B cell (primary cell): ENCODE measurements around the gene AGO3. TPM values are rescaled to one million over a fixed set of nuclear protein-coding genes. Genes with fewer than 3 reads are reported as not detected.
A peak's percentile ranks its signal among the peaks of the same experiment; 100 is the strongest.

Experiments
- ATAC-seq: fragments of 200-7000 bp; cut with Tn5 transposase; one replicate; pipeline ENCODE4 v1.10.0; 2021; ENCODE audit warnings: low read depth, mild to moderate bottlenecking, moderate number of reproducible peaks, moderate library complexity
- CTCF ChIA-PET: fragments of 350-600 bp; sonication (Branson Sonifier 250); formaldehyde crosslinking; loops from one replicate; lab custom pipeline; 2021; ENCODE audit warnings: antibody characterized with exemption, inconsistent platforms; lab: Charles Lee
- POLR2A ChIA-PET: fragments of 350-600 bp; sonication (Branson Sonifier 250); formaldehyde crosslinking; loops from one replicate; lab custom pipeline; 2021; ENCODE audit warnings: antibody characterized with exemption; lab: Charles Lee
- DNase-seq: peaks from one replicate; pipeline ENCODE4 v3.0.0; 2013
- H2AFZ ChIP-seq: 2 replicates; pipeline ENCODE4 v1.6.1; 2012; ENCODE audit warnings: mild to moderate bottlenecking, low read depth, low read length; ENCODE audit not compliant: insufficient read depth, poor library complexity, severe bottlenecking
- H3K27ac ChIP-seq, 2 donors: 1 replicate in 1 of 2; 2 replicates in 1 of 2; pipeline ENCODE4 v1.5.1; 2012 to 2013; ENCODE audit warnings: low read length in 2 of 2, mild to moderate bottlenecking in 2 of 2, moderate library complexity in 1 of 2
- H3K27me3 ChIP-seq, 4 experiments: fragments of 200-600 bp in 1 of 4; sonication (generic) in 1 of 4; replicated peaks in 1 of 4; 1 replicate in 2 of 4; 2 replicates in 2 of 4; pipeline versions ENCODE4 v1.6.1 to v1.7.0; 2013 to 2016; ENCODE audit warnings: low read length in 3 of 4, mild to moderate bottlenecking in 2 of 4, mixed read lengths in 1 of 4, moderate library complexity in 1 of 4; ENCODE audit not compliant: insufficient read depth in 4 of 4, control insufficient read depth in 3 of 4; ENCODE audit errors: control extremely low read depth in 1 of 4
- H3K36me3 ChIP-seq, 2 experiments: replicated peaks in 1 of 2; 1 replicate in 1 of 2; 2 replicates in 1 of 2; pipeline versions ENCODE4 v1.6.1 to v1.7.1; 2013; ENCODE audit warnings: low read length in 1 of 2; ENCODE audit not compliant: insufficient read depth in 2 of 2, control insufficient read depth in 1 of 2; ENCODE audit errors: control extremely low read depth in 1 of 2, extremely low read depth in 1 of 2
- H3K4me1 ChIP-seq, 2 donors: fragments of 200-600 bp in 1 of 2; sonication (generic) in 1 of 2; 1 replicate in 1 of 2; 2 replicates in 1 of 2; pipeline versions ENCODE4 v1.5.1 to v1.6.1; 2013 to 2017; ENCODE audit warnings: low read length in 2 of 2; ENCODE audit not compliant: control insufficient read depth in 2 of 2, insufficient read depth in 2 of 2
- H3K4me2 ChIP-seq: replicated peaks from 2 replicates; pipeline ENCODE3; 2012; ENCODE audit warnings: mild to moderate bottlenecking, low read depth, low read length; ENCODE audit not compliant: poor library complexity, severe bottlenecking
- H3K4me3 ChIP-seq, 5 experiments: fragments of 200-600 bp in 1 of 5; sonication (generic) in 1 of 5; 1 replicate in 3 of 5; 2 replicates in 2 of 5; pipeline versions ENCODE4 v1.5.1 to v1.7.0; 2011 to 2016; ENCODE audit warnings: low read length in 4 of 5, mild to moderate bottlenecking in 4 of 5, low read depth in 2 of 5, control low read depth in 1 of 5, moderate library complexity in 1 of 5; ENCODE audit not compliant: insufficient read depth in 1 of 5; ENCODE audit errors: control extremely low read depth in 1 of 5, extremely low read depth in 1 of 5
- H3K79me2 ChIP-seq: fragments of 200-600 bp; sonication (generic); one replicate; pipeline ENCODE4 v1.6.0; 2016; ENCODE audit warnings: low read length; ENCODE audit not compliant: control insufficient read depth, insufficient read depth
- H3K9ac ChIP-seq: fragments of 200-600 bp; sonication (generic); 2 replicates; pipeline ENCODE4 v1.6.1; 2017; ENCODE audit warnings: mild to moderate bottlenecking, low read length, moderate library complexity
- H3K9me3 ChIP-seq, 3 donors: one replicate each; pipeline versions ENCODE4 v1.6.1 to v1.7.1; 2013; ENCODE audit warnings: low read length in 2 of 3; ENCODE audit not compliant: control insufficient read depth in 2 of 3, insufficient read depth in 1 of 3; ENCODE audit errors: control extremely low read depth in 1 of 3
- H4K20me1 ChIP-seq: 2 replicates; pipeline ENCODE4 v1.6.0; 2012; ENCODE audit warnings: mild to moderate bottlenecking, low read length; ENCODE audit not compliant: insufficient read depth, control insufficient read depth, poor library complexity, severe bottlenecking
- H3K27ac Mint-ChIP-seq: one replicate; pipeline ENCODE4 v1.8.0; 2021; ENCODE audit warnings: mixed read lengths
- H3K27me3 Mint-ChIP-seq: one replicate; pipeline ENCODE4 v1.8.0; 2021; ENCODE audit warnings: mixed read lengths
- H3K4me1 Mint-ChIP-seq: one replicate; pipeline ENCODE4 v1.8.0; 2021; ENCODE audit warnings: mixed read lengths
- H3K4me3 Mint-ChIP-seq: one replicate; pipeline ENCODE4 v1.8.0; 2021; ENCODE audit warnings: mixed read lengths
- H3K9me3 Mint-ChIP-seq: one replicate; pipeline ENCODE4 v1.8.0; 2022; ENCODE audit warnings: mixed read lengths; ENCODE audit not compliant: insufficient read depth
- EZH2 ChIP-seq: IDR thresholded peaks from 2 replicates; pipeline ENCODE4 v1.6.1; 2012; ENCODE audit warnings: borderline replicate concordance, low read depth, mild to moderate bottlenecking, moderate library complexity, low read length; ENCODE audit not compliant: insufficient read depth, poor library complexity, severe bottlenecking
- WGBS: methylation state at CpG from one replicate; pipeline ENCODE4 v1.1.5; 2013; ENCODE audit warnings: missing lambda C conversion rate; ENCODE audit not compliant: insufficient coverage; 5-methylcytosine and 5-hydroxymethylcytosine counted together
- intact Hi-C: fragments of 100-400 bp; cut with micrococcal nuclease; formaldehyde crosslinking; loops from one replicate; pipeline ENCODE4 v1.10.0; 2022
- polyA plus RNA-seq: library from polyadenylated mRNA; depleted of rRNA; stranded (reverse); fragments of >200 nt; gene quantifications from 2 replicates; pipeline ENCODE4 v1.2.3, GENCODE V29; 2012
- total RNA-seq, 2 donors: library from RNA; stranded (reverse); fragments of 120-200 nt in 1 of 2; gene quantifications; 1 replicate in 1 of 2; 2 replicates in 1 of 2; pipeline versions ENCODE4 v1.2.3 to v1.2.4, GENCODE V29; 2013 to 2022
- TF ChIP-seq, protein P1 (sequence below): fragments of 200-600 bp; IDR thresholded peaks from one replicate; pipeline ENCODE4 v1.8.0; 2022; ENCODE audit warnings: antibody characterized with exemption, mild to moderate bottlenecking

The AGO3 gene
- total and polyA plus RNA-seq, 2 donors (not counting 1 experiment from before 2014, with no cell fraction given) = 5.1 to 44.9 TPM

DNA sequence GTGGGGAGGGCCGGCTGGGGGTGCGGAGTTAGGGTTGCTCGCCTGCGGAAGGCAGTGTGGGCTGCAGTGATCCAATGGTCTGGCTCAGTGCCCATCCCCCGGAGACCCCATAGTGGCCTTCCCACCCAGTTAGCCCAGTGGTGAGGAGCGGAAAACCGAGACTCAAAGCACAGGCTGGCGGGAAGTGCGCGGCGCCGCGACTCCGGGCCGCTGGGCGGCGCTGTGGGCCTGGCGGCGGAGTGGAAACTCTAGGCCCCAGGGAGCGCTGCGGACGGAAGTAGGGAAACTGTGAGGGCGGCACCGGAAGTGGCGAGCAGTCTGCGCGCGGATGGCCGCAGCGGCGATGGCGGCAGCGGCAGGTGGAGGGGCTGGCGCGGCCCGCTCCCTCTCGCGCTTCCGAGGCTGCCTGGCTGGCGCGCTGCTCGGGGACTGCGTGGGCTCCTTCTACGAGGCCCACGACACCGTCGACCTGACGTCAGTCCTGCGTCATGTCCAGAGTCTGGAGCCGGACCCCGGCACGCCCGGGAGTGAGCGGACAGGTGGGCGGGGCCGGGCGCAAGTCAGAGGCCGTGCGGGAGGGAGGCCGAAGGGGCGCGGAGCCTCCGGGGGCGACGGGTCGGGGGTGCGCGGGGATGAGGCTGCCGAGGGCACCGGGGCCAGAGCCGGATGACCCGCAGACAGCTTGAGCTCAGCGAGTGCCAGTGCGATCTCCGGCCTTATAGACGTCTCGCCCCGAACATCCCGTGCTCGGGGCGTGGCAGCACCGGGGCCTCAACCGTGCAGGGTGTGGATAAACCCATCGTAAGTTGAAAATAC, 157.9 kb downstream of the AGO3 start, which contains the start of gene ADPRS:
ADPRS (plus strand) TSS at position 316 of the 816 bp plus-strand sequence; CDS start at position 329, 13 bp downstream.
- ATAC-seq (peak; percentile 88), DNase-seq (peak; percentile 95)
- Mint-ChIP-seq H3K27ac (peak within 1 kb of the TSS; percentile 94), H3K27me3 (peaks cover 16% of the 10 kb centered on the region), H3K4me1 (peaks cover 22% of the 10 kb centered on the region), H3K4me3 (peak within 1 kb of the TSS; percentile 97), H3K9me3 (no peaks in the 10 kb centered on the region)
- H4K20me1 ChIP-seq = no peaks in the 10 kb centered on the region
- peak within 1 kb of the TSS; percentile 94 for H3K9ac ChIP-seq
- intact Hi-C loops = loop anchor here (1.0 to 2.0 kb wide), 6 partner anchors 61 to 362 kb away; partner anchors contain the start of genes AGO1, AGO3, OSCP1 and THRAP3
- POLR2A ChIA-PET = interaction anchor here (1.0 to 1.5 kb wide), 2 partner anchors 61 to 136 kb away, joined by 3 read pairs; partner anchors contain the start of gene THRAP3
- under 1% methylated on average over 83 of the region's 84 CpGs for WGBS
- peaks cover 0 to 18% (median 9%) of the 10 kb centered on the region in 4 experiments for H3K27me3 ChIP-seq
- peaks cover 23 to 28% of the 10 kb centered on the region in 2 donors for H3K4me1 ChIP-seq
- TF ChIP-seq, protein P1, sequence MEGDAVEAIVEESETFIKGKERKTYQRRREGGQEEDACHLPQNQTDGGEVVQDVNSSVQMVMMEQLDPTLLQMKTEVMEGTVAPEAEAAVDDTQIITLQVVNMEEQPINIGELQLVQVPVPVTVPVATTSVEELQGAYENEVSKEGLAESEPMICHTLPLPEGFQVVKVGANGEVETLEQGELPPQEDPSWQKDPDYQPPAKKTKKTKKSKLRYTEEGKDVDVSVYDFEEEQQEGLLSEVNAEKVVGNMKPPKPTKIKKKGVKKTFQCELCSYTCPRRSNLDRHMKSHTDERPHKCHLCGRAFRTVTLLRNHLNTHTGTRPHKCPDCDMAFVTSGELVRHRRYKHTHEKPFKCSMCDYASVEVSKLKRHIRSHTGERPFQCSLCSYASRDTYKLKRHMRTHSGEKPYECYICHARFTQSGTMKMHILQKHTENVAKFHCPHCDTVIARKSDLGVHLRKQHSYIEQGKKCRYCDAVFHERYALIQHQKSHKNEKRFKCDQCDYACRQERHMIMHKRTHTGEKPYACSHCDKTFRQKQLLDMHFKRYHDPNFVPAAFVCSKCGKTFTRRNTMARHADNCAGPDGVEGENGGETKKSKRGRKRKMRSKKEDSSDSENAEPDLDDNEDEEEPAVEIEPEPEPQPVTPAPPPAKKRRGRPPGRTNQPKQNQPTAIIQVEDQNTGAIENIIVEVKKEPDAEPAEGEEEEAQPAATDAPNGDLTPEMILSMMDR = peak; percentile 97
- no peak for TF ChIP-seq EZH2
- H2AFZ ChIP-seq = peak within 1 kb of the TSS; percentile 96
- peak within 1 kb of the TSS; percentile 87 for H3K4me2 ChIP-seq
- H3K9me3 ChIP-seq = peaks cover 0 to 3% (median 0%) of the 10 kb centered on the region in 3 donors
- H3K79me2 ChIP-seq = peaks cover 45% of the 10 kb centered on the region
- CTCF ChIA-PET = interaction anchor here (2.7 kb wide), 1 partner anchor 61 kb away, joined by 7 read pairs; the partner anchor contains the start of gene TRAPPC3
- peaks cover 0 to 27% of the 10 kb centered on the region in 2 experiments for H3K36me3 ChIP-seq
- H3K27ac ChIP-seq = peak within 1 kb of the TSS; percentile 78 to 92
- H3K4me3 ChIP-seq = peak within 1 kb of the TSS; percentile 79 to 98 (median 84)
